ENCODE results near the gene SEMA3D.
"Not testable (repeated sequence)": the region's sequence is repeated elsewhere in the genome, so short reads cannot be mapped to it uniquely, and the experiment has no call there.

SEMA3D gene

GRCh38 chr7:84998665-84999064 lies 188.2 kb downstream of the SEMA3D start:
- H3K18ac ChIP-seq (ENCODE audit: low read length) = no peak overlapping the region
- no peak overlapping the region for H4K12ac ChIP-seq (ENCODE audit: low read depth, low read length)
- no peak overlapping the region for H3K4ac ChIP-seq (ENCODE audit: low read depth, low read length)
- no peak overlapping the region for H2AFZ ChIP-seq (ENCODE audit: insufficient read depth, low read length, poor library complexity)
- H3K4me1 ChIP-seq (ENCODE audit: control insufficient read depth in 1 of 2, insufficient read depth in 2 of 2, low read length in 2 of 2) = no peaks in the 10 kb centered on the region
- H4K8ac ChIP-seq (ENCODE audit: low read depth, low read length) = no peak overlapping the region
- H2BK120ac ChIP-seq (ENCODE audit: insufficient read depth, low read length, poor library complexity) = no peak overlapping the region
- H3K27ac ChIP-seq (ENCODE audit: low read depth, low read length) = no peak overlapping the region
- no peak overlapping the region for H3K23ac ChIP-seq (ENCODE audit: low read length)
- no peak overlapping the region for H3K9ac ChIP-seq (ENCODE audit: low read length)
- no peaks in the 10 kb centered on the region for H3K27me3 ChIP-seq (ENCODE audit: insufficient read depth, low read length)
- H3K14ac ChIP-seq (ENCODE audit: low read length) = no peak overlapping the region
- H2BK12ac ChIP-seq (ENCODE audit: low read length) = no peak overlapping the region
- no peaks in the 10 kb centered on the region for H3K9me3 ChIP-seq (ENCODE audit: insufficient read depth, low read depth, low read length)
- H2BK5ac ChIP-seq (ENCODE audit: low read depth, low read length, poor library complexity) = no peak overlapping the region
- H3K36me3 ChIP-seq (ENCODE audit: control insufficient read depth in 1 of 2, insufficient read depth in 2 of 2, low read length in 2 of 2) = no peaks in the 10 kb centered on the region
- H3K79me1 ChIP-seq (ENCODE audit: low read length) = no peaks in the 10 kb centered on the region
- H4K91ac ChIP-seq (ENCODE audit: low read depth, low read length) = no peak overlapping the region
- no peak for DNase-seq
- H3K79me2 ChIP-seq (ENCODE audit: control insufficient read depth, insufficient read depth, low read length, poor library complexity) = no peaks in the 10 kb centered on the region
- H3K4me2 ChIP-seq (ENCODE audit: low read length) = no peak overlapping the region
- no peak overlapping the region for H3K4me3 ChIP-seq (ENCODE audit: low read depth, low read length)
- no peak overlapping the region for H2AK5ac ChIP-seq (ENCODE audit: low read length)

- no peak overlapping the region for H3K4ac ChIP-seq (ENCODE audit: low read depth, low read length)
- H3K14ac ChIP-seq (ENCODE audit: low read length) = no peak overlapping the region
- no peak overlapping the region for H2AFZ ChIP-seq (ENCODE audit: insufficient read depth, low read length, poor library complexity)
- no peak overlapping the region for H3K18ac ChIP-seq (ENCODE audit: low read length)
- no CpG with 5 or more reads among the region's 2 CpGs for WGBS (ENCODE audit: extremely low coverage, insufficient coverage, insufficient read length)
- H4K8ac ChIP-seq (ENCODE audit: low read depth, low read length) = no peak overlapping the region
- H2BK120ac ChIP-seq (ENCODE audit: insufficient read depth, low read length, poor library complexity) = no peak overlapping the region
- H4K91ac ChIP-seq (ENCODE audit: low read depth, low read length) = no peak overlapping the region
- no peak overlapping the region for H3K4me2 ChIP-seq (ENCODE audit: low read length)
- H3K9ac ChIP-seq (ENCODE audit: low read length) = no peak overlapping the region
- no peak overlapping the region for H2AK5ac ChIP-seq (ENCODE audit: low read length)
- no peak overlapping the region for H3K23ac ChIP-seq (ENCODE audit: low read length)
- no peaks in the 10 kb centered on the region for H3K79me1 ChIP-seq (ENCODE audit: low read length)
- no peak overlapping the region for H3K4me3 ChIP-seq (ENCODE audit: low read depth, low read length)
- no peaks in the 10 kb centered on the region for H3K79me2 ChIP-seq (ENCODE audit: control insufficient read depth, insufficient read depth, low read length, poor library complexity)
- H2BK12ac ChIP-seq (ENCODE audit: low read length) = no peak overlapping the region
- no peaks in the 10 kb centered on the region for H3K9me3 ChIP-seq (ENCODE audit: insufficient read depth, low read depth, low read length)
- no peaks in the 10 kb centered on the region for H3K27me3 ChIP-seq (ENCODE audit: insufficient read depth, low read length)
- no peak overlapping the region for H2BK5ac ChIP-seq (ENCODE audit: low read depth, low read length, poor library complexity)
- no peak overlapping the region for H3K27ac ChIP-seq (ENCODE audit: low read depth, low read length)
- no peaks in the 10 kb centered on the region for H3K36me3 ChIP-seq (ENCODE audit: control insufficient read depth in 1 of 2, insufficient read depth in 2 of 2, low read length in 2 of 2)
- H3K4me1 ChIP-seq (ENCODE audit: control insufficient read depth in 1 of 2, insufficient read depth in 2 of 2, low read length in 2 of 2) = no peaks in the 10 kb centered on the region
- DNase-seq = no peak
- H4K12ac ChIP-seq (ENCODE audit: low read depth, low read length) = no peak overlapping the region
Measured at GRCh38 chr7:84997626-84998025, 189.2 kb downstream of the SEMA3D start.

- H3K14ac ChIP-seq (ENCODE audit: low read length); H2BK120ac ChIP-seq (ENCODE audit: insufficient read depth, low read length, poor library complexity); H4K91ac ChIP-seq (ENCODE audit: low read depth, low read length); H3K9me3 ChIP-seq (ENCODE audit: insufficient read depth, low read depth, low read length); H3K27ac ChIP-seq (ENCODE audit: low read depth, low read length); H3K27me3 ChIP-seq (ENCODE audit: insufficient read depth, low read length); H3K4me1 ChIP-seq (ENCODE audit: control insufficient read depth in 1 of 2, insufficient read depth in 2 of 2, low read length in 2 of 2); H4K8ac ChIP-seq (ENCODE audit: low read depth, low read length); H3K4me3 ChIP-seq (ENCODE audit: low read depth, low read length); H2AK5ac ChIP-seq (ENCODE audit: low read length); H3K9ac ChIP-seq (ENCODE audit: low read length); H3K4me2 ChIP-seq (ENCODE audit: low read length); H3K4ac ChIP-seq (ENCODE audit: low read depth, low read length); DNase-seq; H2BK12ac ChIP-seq (ENCODE audit: low read length); H2AFZ ChIP-seq (ENCODE audit: insufficient read depth, low read length, poor library complexity); H4K12ac ChIP-seq (ENCODE audit: low read depth, low read length); H3K36me3 ChIP-seq (ENCODE audit: control insufficient read depth in 1 of 2, insufficient read depth in 2 of 2, low read length in 2 of 2); H3K18ac ChIP-seq (ENCODE audit: low read length); H3K79me2 ChIP-seq (ENCODE audit: control insufficient read depth, insufficient read depth, low read length, poor library complexity); H3K23ac ChIP-seq (ENCODE audit: low read length); H2BK5ac ChIP-seq (ENCODE audit: low read depth, low read length, poor library complexity); H3K79me1 ChIP-seq (ENCODE audit: low read length): not testable (repeated sequence)
- no CpG with 5 or more reads among the region's 9 CpGs for WGBS (ENCODE audit: extremely low coverage, insufficient coverage, insufficient read length)
Measured at GRCh38 chr7:84992954-84993353, 193.9 kb downstream of the SEMA3D start.

GRCh38 chr7:84985073-84985784 lies 201.6 kb downstream of the SEMA3D start:
- Histone ChIP-seq H3K79me2 (ENCODE audit: control insufficient read depth, insufficient read depth, low read length, poor library complexity) (no peaks in the 10 kb centered on the region), H3K36me3 (ENCODE audit: control insufficient read depth in 1 of 2, insufficient read depth in 2 of 2, low read length in 2 of 2) (no peaks in the 10 kb centered on the region), H3K18ac (ENCODE audit: low read length) (no peak overlapping the region), H2BK120ac (ENCODE audit: insufficient read depth, low read length, poor library complexity) (no peak overlapping the region), H3K9me3 (ENCODE audit: insufficient read depth, low read depth, low read length) (peaks cover 3% of the 10 kb centered on the region), H3K4me1 (ENCODE audit: control insufficient read depth in 1 of 2, insufficient read depth in 2 of 2, low read length in 2 of 2) (no peaks in the 10 kb centered on the region), H2AK5ac (ENCODE audit: low read length) (no peak overlapping the region), H3K4ac (ENCODE audit: low read depth, low read length) (no peak overlapping the region), H3K27me3 (ENCODE audit: insufficient read depth, low read length) (no peaks in the 10 kb centered on the region), H4K91ac (ENCODE audit: low read depth, low read length) (no peak overlapping the region), H3K9ac (ENCODE audit: low read length) (no peak overlapping the region), H2BK5ac (ENCODE audit: low read depth, low read length, poor library complexity) (no peak overlapping the region), H4K12ac (ENCODE audit: low read depth, low read length) (no peak overlapping the region), H4K8ac (ENCODE audit: low read depth, low read length) (no peak overlapping the region), H3K4me3 (ENCODE audit: low read depth, low read length) (no peak overlapping the region), H3K27ac (ENCODE audit: low read depth, low read length) (no peak overlapping the region), H3K14ac (ENCODE audit: low read length) (no peak overlapping the region), H2BK12ac (ENCODE audit: low read length) (no peak overlapping the region), H3K23ac (ENCODE audit: low read length) (no peak overlapping the region), H3K79me1 (ENCODE audit: low read length) (no peaks in the 10 kb centered on the region), H2AFZ (ENCODE audit: insufficient read depth, low read length, poor library complexity) (no peak overlapping the region), H3K4me2 (ENCODE audit: low read length) (no peak overlapping the region)
- no CpG with 5 or more reads among the region's 2 CpGs for WGBS (ENCODE audit: extremely low coverage, insufficient coverage, insufficient read length)
- DNase-seq = no peak

Measured in trophoblast cell (in vitro differentiated cells and primary cell).